Measurements from ENCODE around the gene GLI3.

The GLI3 gene

GRCh38 chr7:42082144-42082543, 154.9 kb downstream of the GLI3 start:
- DNase-seq (ENCODE audit: low read depth in 2 of 2): no peak

- no peak for DNase-seq (ENCODE audit: low read depth in 2 of 2)
These were observed 155.3 kb downstream of the GLI3 start for GRCh38 chr7:42081671-42082070.

- no peak for DNase-seq (ENCODE audit: low read depth in 2 of 2)
These were observed 156.0 kb downstream of the GLI3 start for GRCh38 chr7:42080841-42081586.

- DNase-seq (ENCODE audit: low read depth in 2 of 2): no peak
These were observed 159.5 kb downstream of the GLI3 start for GRCh38 chr7:42077271-42078135.

- DNase-seq (ENCODE audit: low read depth in 2 of 2): no peak
These were observed 160.1 kb downstream of the GLI3 start for GRCh38 chr7:42076870-42077269.

GRCh38 chr7:42075418-42075817, 161.6 kb downstream of the GLI3 start:
- DNase-seq (ENCODE audit: low read depth in 2 of 2): no peak

- DNase-seq (ENCODE audit: low read depth in 2 of 2): no peak
These were observed 162.9 kb downstream of the GLI3 start for GRCh38 chr7:42074076-42074475.

- DNase-seq (ENCODE audit: low read depth in 2 of 2): no peak
These were observed 165.4 kb downstream of the GLI3 start for GRCh38 chr7:42071372-42072261.

GRCh38 chr7:42070068-42070467, 166.9 kb downstream of the GLI3 start:
- DNase-seq (ENCODE audit: low read depth in 2 of 2): no peak

GRCh38 chr7:42069590-42069989, 167.4 kb downstream of the GLI3 start:
- no peak for DNase-seq (ENCODE audit: low read depth in 2 of 2)

GRCh38 chr7:42068554-42069280, 168.3 kb downstream of the GLI3 start:
- DNase-seq (ENCODE audit: low read depth in 2 of 2): no peak

- no peak for DNase-seq (ENCODE audit: low read depth in 2 of 2)
These were observed 171.1 kb downstream of the GLI3 start for GRCh38 chr7:42065942-42066341.

GRCh38 chr7:42065015-42065414, 172.0 kb downstream of the GLI3 start:
- no peak for DNase-seq (ENCODE audit: low read depth in 2 of 2)

GRCh38 chr7:42064534-42064933, 172.5 kb downstream of the GLI3 start:
- DNase-seq (ENCODE audit: low read depth in 2 of 2): no peak

GRCh38 chr7:42059275-42059674, 177.7 kb downstream of the GLI3 start:
- no peak for DNase-seq (ENCODE audit: low read depth in 2 of 2)

- no peak for DNase-seq (ENCODE audit: low read depth in 2 of 2)
These were observed 179.7 kb downstream of the GLI3 start for GRCh38 chr7:42057331-42057730.

- DNase-seq (ENCODE audit: low read depth in 2 of 2): no peak
These were observed 181.8 kb downstream of the GLI3 start for GRCh38 chr7:42055171-42055570.

GRCh38 chr7:42053834-42054233, 183.2 kb downstream of the GLI3 start:
- DNase-seq (ENCODE audit: low read depth in 2 of 2): no peak

- DNase-seq (ENCODE audit: low read depth in 2 of 2): no peak
These were observed 187.2 kb downstream of the GLI3 start for GRCh38 chr7:42049761-42050160.

GRCh38 chr7:42046483-42046882, 190.5 kb downstream of the GLI3 start:
- DNase-seq (ENCODE audit: low read depth in 2 of 2): no peak

- no peak for DNase-seq (ENCODE audit: low read depth in 2 of 2)
These were observed 191.0 kb downstream of the GLI3 start for GRCh38 chr7:42045961-42046360.

Measured in stimulated activated CD8-positive, alpha-beta memory T cell treated with anti-CD3 and anti-CD28 coated beads, Interleukin-7, amount 100 ng/mL, for 4 hours (primary cell).